ENCODE results near the gene SYCE3. TPM values are rescaled to one million over a fixed set of nuclear protein-coding genes. Genes with fewer than 3 reads are reported as not detected.

Gene SYCE3
- total RNA-seq, 4 donors from 2014 or later, result not detected

- Histone ChIP-seq H3K4me1 (peaks cover 0 to 6% (median 3%) of the 10 kb centered on the region in 3 donors), H3K27me3 (peaks cover 27% of the 10 kb centered on the region), H3K27ac (no peak overlapping the region), H3K36me3 (peaks cover 0 to 7% of the 10 kb centered on the region in 2 donors), H3K4me3 (no peak overlapping the region), H3K9me3 (no peaks in the 10 kb centered on the region)
- WGBS, 2 donors (ENCODE audit: low coverage in 1 of 2), result 81 to 83% methylated on average over 3 of the region's 3 CpGs
- TF ChIP-seq POLR2A (IDR thresholded peaks at IDR 0.05), result no peak
- TF ChIP-seq EP300 (IDR thresholded peaks at IDR 0.05), result no peak
- no peak for TF ChIP-seq POLR2AphosphoS5 (IDR thresholded peaks at IDR 0.05)
- ATAC-seq, result no peak
Measured at GRCh38 chr22:50595189-50595588, 32.5 kb upstream of the SYCE3 start.

- no peak overlapping the region for H3K4me3 ChIP-seq
- H3K4me1 ChIP-seq, result peaks cover 0 to 9% (median 7%) of the 10 kb centered on the region in 3 donors
- H3K9me3 ChIP-seq, result no peaks in the 10 kb centered on the region
- no peaks in the 10 kb centered on the region for H3K36me3 ChIP-seq
- no peaks in the 10 kb centered on the region for H3K27me3 ChIP-seq
- H3K27ac ChIP-seq, result no peak overlapping the region
- WGBS, 2 donors (ENCODE audit: low coverage in 1 of 2), result 78% methylated on average over 4 of the region's 5 CpGs; no CpG with 5 or more reads in 1 of the 2 donors
- no peak for TF ChIP-seq EP300 (IDR thresholded peaks at IDR 0.05)
- TF ChIP-seq POLR2AphosphoS5 (IDR thresholded peaks at IDR 0.05), result no peak
- TF ChIP-seq, protein P1, sequence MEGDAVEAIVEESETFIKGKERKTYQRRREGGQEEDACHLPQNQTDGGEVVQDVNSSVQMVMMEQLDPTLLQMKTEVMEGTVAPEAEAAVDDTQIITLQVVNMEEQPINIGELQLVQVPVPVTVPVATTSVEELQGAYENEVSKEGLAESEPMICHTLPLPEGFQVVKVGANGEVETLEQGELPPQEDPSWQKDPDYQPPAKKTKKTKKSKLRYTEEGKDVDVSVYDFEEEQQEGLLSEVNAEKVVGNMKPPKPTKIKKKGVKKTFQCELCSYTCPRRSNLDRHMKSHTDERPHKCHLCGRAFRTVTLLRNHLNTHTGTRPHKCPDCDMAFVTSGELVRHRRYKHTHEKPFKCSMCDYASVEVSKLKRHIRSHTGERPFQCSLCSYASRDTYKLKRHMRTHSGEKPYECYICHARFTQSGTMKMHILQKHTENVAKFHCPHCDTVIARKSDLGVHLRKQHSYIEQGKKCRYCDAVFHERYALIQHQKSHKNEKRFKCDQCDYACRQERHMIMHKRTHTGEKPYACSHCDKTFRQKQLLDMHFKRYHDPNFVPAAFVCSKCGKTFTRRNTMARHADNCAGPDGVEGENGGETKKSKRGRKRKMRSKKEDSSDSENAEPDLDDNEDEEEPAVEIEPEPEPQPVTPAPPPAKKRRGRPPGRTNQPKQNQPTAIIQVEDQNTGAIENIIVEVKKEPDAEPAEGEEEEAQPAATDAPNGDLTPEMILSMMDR (IDR thresholded peaks at IDR 0.05), result no peak
- TF ChIP-seq POLR2A (IDR thresholded peaks at IDR 0.05), result no peak
- no peak for ATAC-seq
Measured at GRCh38 chr22:50587407-50587806, 24.7 kb upstream of the SYCE3 start.

- Histone ChIP-seq H3K27me3 (no peaks in the 10 kb centered on the region), H3K27ac (no peak overlapping the region), H3K4me1 (peaks cover 0 to 16% (median 12%) of the 10 kb centered on the region in 3 donors), H3K36me3 (no peaks in the 10 kb centered on the region), H3K4me3 (no peak overlapping the region), H3K9me3 (no peaks in the 10 kb centered on the region)
- WGBS, 2 donors (ENCODE audit: low coverage in 1 of 2), result 57 to 70% methylated on average over 1 to 5 of the region's 5 CpGs
- no peak for ATAC-seq
- TF ChIP-seq EP300 (IDR thresholded peaks at IDR 0.05), result no peak
- no peak for TF ChIP-seq POLR2AphosphoS5 (IDR thresholded peaks at IDR 0.05)
- no peak for TF ChIP-seq POLR2A (IDR thresholded peaks at IDR 0.05)
- TF ChIP-seq, protein P1 (IDR thresholded peaks at IDR 0.05), result no peak
Measured at GRCh38 chr22:50586416-50586815, 23.7 kb upstream of the SYCE3 start.

- H3K27ac ChIP-seq, result no peak overlapping the region
- ATAC-seq, result no peak
- H3K4me3 ChIP-seq, result no peak overlapping the region
- TF ChIP-seq POLR2AphosphoS5 (IDR thresholded peaks at IDR 0.05), result no peak
- WGBS, 2 donors (ENCODE audit: low coverage in 1 of 2), result 64% methylated on average over 3 of the region's 8 CpGs; no CpG with 5 or more reads in 1 of the 2 donors
- H3K36me3 ChIP-seq, result no peaks in the 10 kb centered on the region
- no peaks in the 10 kb centered on the region for H3K9me3 ChIP-seq
- H3K4me1 ChIP-seq, result peaks cover 0 to 21% (median 14%) of the 10 kb centered on the region in 3 donors
- H3K27me3 ChIP-seq, result no peaks in the 10 kb centered on the region
Measured at GRCh38 chr22:50585781-50586180, 23.1 kb upstream of the SYCE3 start.

DNA sequence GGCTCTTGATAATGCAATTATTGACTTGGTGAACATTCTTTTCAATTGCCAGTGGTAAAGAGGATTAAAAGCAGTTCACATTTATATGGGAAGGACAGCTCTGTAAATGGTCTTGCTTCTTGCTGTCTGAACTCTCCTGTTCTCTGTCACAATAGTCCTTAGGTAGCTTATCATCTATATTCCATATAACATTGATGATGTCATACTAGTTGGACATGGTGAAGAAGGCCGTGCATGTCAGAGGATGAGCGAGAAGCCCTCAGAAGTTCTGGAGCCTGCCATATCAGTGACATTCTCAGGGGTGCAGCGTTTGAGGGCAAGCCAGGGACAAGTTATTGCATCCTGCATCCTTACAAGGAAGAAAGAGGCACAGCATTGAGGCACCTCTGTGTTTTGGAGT, 22.5 kb upstream of the SYCE3 start:
- TF ChIP-seq EP300 (IDR thresholded peaks at IDR 0.05), result no peak
- TF ChIP-seq, protein P1 (IDR thresholded peaks at IDR 0.05), result no peak
- TF ChIP-seq POLR2A (IDR thresholded peaks at IDR 0.05), result no peak
- no peak for TF ChIP-seq POLR2AphosphoS5 (IDR thresholded peaks at IDR 0.05)
- Histone ChIP-seq H3K36me3 (peaks cover 0 to 2% of the 10 kb centered on the region in 2 donors), H3K27ac (no peak overlapping the region), H3K9me3 (no peaks in the 10 kb centered on the region), H3K27me3 (no peaks in the 10 kb centered on the region), H3K4me3 (no peak overlapping the region), H3K4me1 (peaks cover 0 to 21% (median 14%) of the 10 kb centered on the region in 3 donors)
- 82 to 96% methylated on average over 2 to 3 of the region's 3 CpGs for WGBS, 2 donors (ENCODE audit: low coverage in 1 of 2)
- no peak for ATAC-seq
